GM21423 (cell line): ENCODE results near the gene KRT82.
"Not testable (repeated sequence)": the region's sequence is repeated elsewhere in the genome, so short reads cannot be mapped to it uniquely, and the experiment has no call there.

Experiments used
- ATAC-seq: cut with Tn5 transposase; IDR thresholded peaks from one replicate; pipeline ENCODE4 v1.9.1; 2021; ENCODE audit warnings: mild to moderate bottlenecking, moderate library complexity; ENCODE audit not compliant: unreplicated experiment

The KRT82 gene

DNA sequence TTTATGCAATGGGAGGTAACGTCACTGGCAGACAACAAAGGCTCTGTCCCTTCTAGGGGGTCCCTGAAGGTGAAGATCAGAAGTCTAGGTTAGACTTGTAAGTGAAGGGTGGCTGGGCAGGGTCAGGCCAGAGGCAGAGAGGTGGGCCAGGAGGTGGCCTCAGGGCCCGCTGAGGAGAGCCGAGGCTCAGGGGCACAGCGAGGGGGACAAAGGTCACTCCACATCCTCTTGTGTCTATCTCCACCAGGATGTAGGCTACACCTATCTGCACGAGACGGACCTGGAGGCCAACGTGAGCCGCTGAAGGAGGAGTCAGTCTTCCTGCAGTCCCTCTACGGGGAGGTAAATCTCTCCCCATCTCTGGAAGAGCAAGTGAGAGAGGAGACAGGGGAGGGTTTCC lies 59.1 kb downstream of the KRT82 start:
- ATAC-seq = no peak

DNA sequence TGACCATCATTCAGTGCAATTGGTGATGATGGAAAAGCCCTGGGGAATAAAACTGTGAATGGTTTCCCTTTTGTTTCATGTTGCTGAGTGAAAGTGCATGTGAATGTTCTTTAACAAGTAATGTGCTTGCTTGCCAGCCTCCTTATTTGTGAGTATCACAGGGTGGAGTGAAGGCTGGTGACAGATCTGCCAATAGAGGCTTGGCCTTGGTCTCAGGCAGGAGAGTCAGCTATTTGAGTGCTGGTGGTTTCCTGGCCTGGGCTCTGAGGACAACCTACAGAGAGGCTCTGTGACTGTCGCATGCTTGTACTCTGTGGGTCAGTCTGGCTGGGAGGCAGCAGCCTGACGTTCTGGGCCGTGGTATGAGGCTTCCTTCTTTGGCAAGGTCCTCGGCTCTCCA lies 59.5 kb downstream of the KRT82 start:
- ATAC-seq = no peak

DNA sequence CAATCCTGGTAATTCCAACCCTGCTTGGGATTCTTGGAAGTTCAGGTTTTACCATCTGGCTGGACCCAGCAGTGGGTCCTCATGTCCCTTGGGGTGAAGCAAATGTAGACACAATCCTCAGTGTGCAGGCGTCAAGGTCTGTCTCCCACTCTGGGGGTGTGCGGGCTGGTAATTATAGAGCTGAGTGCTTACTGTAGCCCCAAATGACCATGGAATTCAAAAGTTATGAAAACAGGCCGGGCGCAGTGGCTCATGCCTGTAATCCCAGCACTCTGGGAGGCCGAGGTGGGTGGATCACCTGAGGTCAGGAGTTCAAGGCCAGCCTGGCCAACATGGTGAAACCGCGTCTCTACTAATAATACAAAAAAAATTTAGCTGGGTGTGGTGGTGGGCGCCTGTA lies 61.1 kb downstream of the KRT82 start:
- not testable (repeated sequence) for ATAC-seq

DNA sequence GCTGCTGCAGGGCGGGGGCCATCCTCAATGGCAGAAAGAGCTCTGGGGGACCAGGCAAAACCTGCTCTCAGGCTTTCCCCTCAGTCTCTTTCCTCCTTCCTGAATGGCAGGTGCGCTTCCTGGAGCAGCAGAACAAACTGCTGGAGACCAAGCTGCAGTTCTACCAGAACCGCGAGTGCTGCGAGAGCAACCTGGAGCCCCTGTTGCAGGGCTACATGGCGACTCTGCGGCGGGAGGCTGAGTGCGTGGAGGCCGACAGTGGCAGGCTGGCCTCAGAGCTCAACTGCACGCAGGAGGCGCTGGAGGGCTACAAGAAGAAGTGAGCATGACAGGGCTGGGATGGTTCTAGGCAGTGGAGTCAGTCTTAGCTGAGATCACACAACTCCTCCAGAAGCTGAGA lies 62.0 kb downstream of the KRT82 start:
- no peak for ATAC-seq
